Testis (tissue), 2 donors: ENCODE measurements around the gene RAB35.

Source experiments
- POLR2A ChIP-seq: fragments of 450-650 bp; IDR thresholded peaks from one replicate; pipeline ENCODE4 v1.6.1; 2017; ENCODE audit warnings: antibody characterized with exemption, mild to moderate bottlenecking, moderate library complexity
- TF ChIP-seq, protein P1 (sequence below), 3 experiments: fragments of 450-650 bp in 2 of 3; fragments of 200-600 bp in 1 of 3; sonication (generic) in 1 of 3; IDR thresholded peaks; one replicate each; pipeline ENCODE4 v1.5.1; 2016 to 2019; ENCODE audit warnings: antibody characterized with exemption in 3 of 3, mild to moderate bottlenecking in 2 of 3, moderate library complexity in 1 of 3

GRCh38 chr12:120090626-120091295, 25.8 kb downstream of the RAB35 start:
- TF ChIP-seq POLR2A = no peak
- TF ChIP-seq, protein P1, sequence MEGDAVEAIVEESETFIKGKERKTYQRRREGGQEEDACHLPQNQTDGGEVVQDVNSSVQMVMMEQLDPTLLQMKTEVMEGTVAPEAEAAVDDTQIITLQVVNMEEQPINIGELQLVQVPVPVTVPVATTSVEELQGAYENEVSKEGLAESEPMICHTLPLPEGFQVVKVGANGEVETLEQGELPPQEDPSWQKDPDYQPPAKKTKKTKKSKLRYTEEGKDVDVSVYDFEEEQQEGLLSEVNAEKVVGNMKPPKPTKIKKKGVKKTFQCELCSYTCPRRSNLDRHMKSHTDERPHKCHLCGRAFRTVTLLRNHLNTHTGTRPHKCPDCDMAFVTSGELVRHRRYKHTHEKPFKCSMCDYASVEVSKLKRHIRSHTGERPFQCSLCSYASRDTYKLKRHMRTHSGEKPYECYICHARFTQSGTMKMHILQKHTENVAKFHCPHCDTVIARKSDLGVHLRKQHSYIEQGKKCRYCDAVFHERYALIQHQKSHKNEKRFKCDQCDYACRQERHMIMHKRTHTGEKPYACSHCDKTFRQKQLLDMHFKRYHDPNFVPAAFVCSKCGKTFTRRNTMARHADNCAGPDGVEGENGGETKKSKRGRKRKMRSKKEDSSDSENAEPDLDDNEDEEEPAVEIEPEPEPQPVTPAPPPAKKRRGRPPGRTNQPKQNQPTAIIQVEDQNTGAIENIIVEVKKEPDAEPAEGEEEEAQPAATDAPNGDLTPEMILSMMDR (IDR thresholded peaks at IDR 0.05) = no peak
